Measurements from ENCODE around the gene ZNF217. TPM values are rescaled to one million over a fixed set of nuclear protein-coding genes. Genes with fewer than 3 reads are reported as not detected.
"Not testable (repeated sequence)": the region's sequence is repeated elsewhere in the genome, so short reads cannot be mapped to it uniquely, and the experiment has no call there.

The ZNF217 gene
- total RNA-seq, 1 donor from 2014 or later: 44.8 TPM

GRCh38 chr20:53550280-53551187 lies 43.1 kb downstream of the ZNF217 start:
- DNase-seq (no peak), ATAC-seq (no peak)
- Histone ChIP-seq H3K36me3 (no peaks in the 10 kb centered on the region), H3K27ac (no peak overlapping the region), H3K9me3 (no peaks in the 10 kb centered on the region), H3K4me3 (no peak overlapping the region), H3K4me1 (no peaks in the 10 kb centered on the region), H3K27me3 (ENCODE audit: low read depth) (no peaks in the 10 kb centered on the region)
- intact Hi-C loops (cut with DNase I): no loop called here
- TF ChIP-seq, protein P1, sequence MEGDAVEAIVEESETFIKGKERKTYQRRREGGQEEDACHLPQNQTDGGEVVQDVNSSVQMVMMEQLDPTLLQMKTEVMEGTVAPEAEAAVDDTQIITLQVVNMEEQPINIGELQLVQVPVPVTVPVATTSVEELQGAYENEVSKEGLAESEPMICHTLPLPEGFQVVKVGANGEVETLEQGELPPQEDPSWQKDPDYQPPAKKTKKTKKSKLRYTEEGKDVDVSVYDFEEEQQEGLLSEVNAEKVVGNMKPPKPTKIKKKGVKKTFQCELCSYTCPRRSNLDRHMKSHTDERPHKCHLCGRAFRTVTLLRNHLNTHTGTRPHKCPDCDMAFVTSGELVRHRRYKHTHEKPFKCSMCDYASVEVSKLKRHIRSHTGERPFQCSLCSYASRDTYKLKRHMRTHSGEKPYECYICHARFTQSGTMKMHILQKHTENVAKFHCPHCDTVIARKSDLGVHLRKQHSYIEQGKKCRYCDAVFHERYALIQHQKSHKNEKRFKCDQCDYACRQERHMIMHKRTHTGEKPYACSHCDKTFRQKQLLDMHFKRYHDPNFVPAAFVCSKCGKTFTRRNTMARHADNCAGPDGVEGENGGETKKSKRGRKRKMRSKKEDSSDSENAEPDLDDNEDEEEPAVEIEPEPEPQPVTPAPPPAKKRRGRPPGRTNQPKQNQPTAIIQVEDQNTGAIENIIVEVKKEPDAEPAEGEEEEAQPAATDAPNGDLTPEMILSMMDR (IDR thresholded peaks at IDR 0.05): no peak

DNA sequence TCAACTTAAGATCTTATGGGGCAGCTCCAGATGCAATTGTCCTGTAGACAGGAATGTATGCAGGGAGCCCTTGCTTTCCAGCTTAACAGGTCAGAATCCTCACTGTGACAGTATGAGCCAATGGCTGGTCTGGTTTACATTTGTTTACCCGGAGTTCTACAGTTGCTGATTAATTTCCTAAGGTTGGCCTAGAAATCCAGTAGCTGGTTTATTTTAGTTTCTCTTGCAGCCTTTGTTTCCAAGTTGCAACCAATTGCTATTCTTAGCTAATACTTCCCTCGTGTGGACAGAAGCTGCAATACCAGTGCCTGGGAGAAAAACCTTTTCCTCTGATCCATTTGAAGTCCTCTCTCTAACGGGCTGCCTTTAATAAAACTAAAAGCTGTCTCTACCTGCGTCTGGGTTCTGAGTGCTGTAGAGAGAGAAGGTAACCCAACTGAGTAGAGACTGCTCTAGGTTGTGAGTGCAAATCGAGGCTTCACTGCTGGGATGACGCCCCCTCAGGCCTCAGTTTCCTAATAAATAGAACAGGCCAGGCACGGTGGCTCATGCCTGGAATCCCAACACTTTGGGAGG lies 45.9 kb downstream of the ZNF217 start:
- DNase-seq (no peak), ATAC-seq (peak; percentile 55 to 61)
- no peaks in the 10 kb centered on the region for H3K4me1 ChIP-seq
- H3K27me3 ChIP-seq (ENCODE audit: low read depth): no peaks in the 10 kb centered on the region
- H3K36me3 ChIP-seq: no peaks in the 10 kb centered on the region
- H3K9me3 ChIP-seq: no peaks in the 10 kb centered on the region
- H3K4me3 ChIP-seq: no peak overlapping the region
- intact Hi-C loops (cut with DNase I): no loop called here
- TF ChIP-seq, protein P1 (IDR thresholded peaks at IDR 0.05): peak; percentile 83
- H3K27ac ChIP-seq: no peak overlapping the region

GRCh38 chr20:53539516-53539915 lies 54.1 kb downstream of the ZNF217 start:
- no peak overlapping the region for H3K4me3 ChIP-seq
- no peaks in the 10 kb centered on the region for H3K36me3 ChIP-seq
- H3K4me1 ChIP-seq: no peaks in the 10 kb centered on the region
- intact Hi-C loops (cut with DNase I): no loop called here
- H3K9me3 ChIP-seq: no peaks in the 10 kb centered on the region
- H3K27me3 ChIP-seq (ENCODE audit: low read depth): no peaks in the 10 kb centered on the region
- DNase-seq (no peak), ATAC-seq (no peak)
- TF ChIP-seq, protein P1 (IDR thresholded peaks at IDR 0.05): no peak
- no peak overlapping the region for H3K27ac ChIP-seq

GRCh38 chr20:53536382-53536781 lies 57.3 kb downstream of the ZNF217 start:
- H3K27me3 ChIP-seq (ENCODE audit: low read depth); H3K27ac ChIP-seq; H3K36me3 ChIP-seq; ATAC-seq; H3K4me3 ChIP-seq; intact Hi-C loops (cut with DNase I); H3K4me1 ChIP-seq; DNase-seq; H3K9me3 ChIP-seq: not testable (repeated sequence)

GRCh38 chr20:53535878-53536277 lies 57.8 kb downstream of the ZNF217 start:
- H3K27me3 ChIP-seq (ENCODE audit: low read depth): no peaks in the 10 kb centered on the region
- no peak for ATAC-seq
- TF ChIP-seq, protein P1 (IDR thresholded peaks at IDR 0.05): no peak
- intact Hi-C loops (cut with DNase I): no loop called here
- H3K9me3 ChIP-seq: no peaks in the 10 kb centered on the region
- H3K4me3 ChIP-seq: no peak overlapping the region
- H3K4me1 ChIP-seq: no peaks in the 10 kb centered on the region
- H3K36me3 ChIP-seq: no peaks in the 10 kb centered on the region
- DNase-seq: no peak
- H3K27ac ChIP-seq: no peak overlapping the region

DNA sequence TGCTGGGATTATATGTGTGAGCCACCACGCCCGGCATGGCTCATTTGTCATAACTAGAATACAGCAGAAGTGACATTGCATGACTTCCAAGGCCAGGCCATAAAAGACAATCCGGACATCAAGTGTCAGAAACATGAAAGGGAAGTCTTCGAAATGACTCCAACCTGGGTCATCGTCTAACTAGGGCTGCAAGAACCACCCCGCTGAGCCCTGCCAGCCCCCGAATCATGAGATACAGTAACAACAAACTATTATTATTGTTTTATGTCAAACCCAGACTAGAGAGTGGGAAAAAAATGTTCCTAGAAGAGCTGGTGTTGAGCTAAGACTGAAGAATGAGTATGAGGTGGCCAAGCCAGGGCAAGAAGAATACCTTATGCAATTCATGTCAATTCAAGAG lies 59.6 kb downstream of the ZNF217 start:
- intact Hi-C loops (cut with DNase I): no loop called here
- DNase-seq (no peak), ATAC-seq (no peak)
- TF ChIP-seq, protein P1 (IDR thresholded peaks at IDR 0.05): no peak
- Histone ChIP-seq H3K27me3 (ENCODE audit: low read depth) (no peaks in the 10 kb centered on the region), H3K27ac (no peak overlapping the region), H3K36me3 (no peaks in the 10 kb centered on the region), H3K4me3 (no peak overlapping the region), H3K9me3 (no peaks in the 10 kb centered on the region), H3K4me1 (no peaks in the 10 kb centered on the region)
